Osteoblast (primary cell): ENCODE measurements around the gene RNF145. TPM values are rescaled to one million over a fixed set of nuclear protein-coding genes. Genes with fewer than 3 reads are reported as not detected.

Source experiments
- DNase-seq: peaks from one replicate; pipeline ENCODE4 v3.0.0; 2011; ENCODE audit warnings: low spot score, mixed read lengths; ENCODE audit not compliant: insufficient read length; ENCODE audit errors: missing footprints
- H2AFZ ChIP-seq: 2 replicates; pipeline ENCODE4 v1.6.0; 2011; ENCODE audit warnings: mild to moderate bottlenecking, low read length
- H3K27ac ChIP-seq: 2 replicates; pipeline ENCODE4 v1.5.1; 2011; ENCODE audit warnings: mild to moderate bottlenecking, low read depth, low read length, moderate library complexity
- H3K27me3 ChIP-seq: 2 replicates; pipeline ENCODE4 v1.6.0; 2012; ENCODE audit warnings: mild to moderate bottlenecking, control low read depth, inconsistent platforms, low read length, moderate library complexity; ENCODE audit not compliant: insufficient read depth
- H3K36me3 ChIP-seq: 2 replicates; pipeline ENCODE4 v1.5.1; 2011; ENCODE audit warnings: mild to moderate bottlenecking, low read length, control low read depth, moderate library complexity; ENCODE audit not compliant: insufficient read depth
- H3K4me1 ChIP-seq: 2 replicates; pipeline ENCODE4 v1.5.1; 2011; ENCODE audit warnings: mild to moderate bottlenecking, low read length, control low read depth, moderate library complexity; ENCODE audit not compliant: insufficient read depth
- H3K4me2 ChIP-seq: 2 replicates; pipeline ENCODE4 v1.6.0; 2011; ENCODE audit warnings: mild to moderate bottlenecking, low read length; ENCODE audit not compliant: insufficient read depth
- H3K4me3 ChIP-seq: fragments of 200-600 bp; sonication (generic); 3 replicates; pipeline ENCODE4 v1.5.1; 2012; ENCODE audit warnings: mild to moderate bottlenecking, low read length, inconsistent platforms; ENCODE audit not compliant: insufficient read depth
- H3K79me2 ChIP-seq: 2 replicates; pipeline ENCODE4 v1.6.0; 2012; ENCODE audit warnings: mild to moderate bottlenecking, low read length, control low read depth, inconsistent platforms; ENCODE audit not compliant: insufficient read depth
- H3K9me3 ChIP-seq: 2 replicates; pipeline ENCODE4 v1.5.1; 2011; ENCODE audit warnings: low read depth, low read length, control low read depth
- H4K20me1 ChIP-seq: 2 replicates; pipeline ENCODE4 v1.6.0; 2012; ENCODE audit warnings: mild to moderate bottlenecking, low read length, control low read depth; ENCODE audit not compliant: insufficient read depth
- total RNA-seq: library from RNA; depleted of rRNA; stranded (reverse); fragments of >200 nt; gene quantifications from 2 replicates; pipeline ENCODE4 v1.2.3, GENCODE V29; 2012
- TF ChIP-seq, protein P1 (sequence below): IDR thresholded peaks from 2 replicates; pipeline ENCODE4 v1.5.1; 2011; ENCODE audit warnings: mild to moderate bottlenecking, low read depth, low read length, moderate library complexity; ENCODE audit errors: extremely low read depth

Gene RNF145
- total RNA-seq, 1 donor: 38.4 TPM

DNA sequence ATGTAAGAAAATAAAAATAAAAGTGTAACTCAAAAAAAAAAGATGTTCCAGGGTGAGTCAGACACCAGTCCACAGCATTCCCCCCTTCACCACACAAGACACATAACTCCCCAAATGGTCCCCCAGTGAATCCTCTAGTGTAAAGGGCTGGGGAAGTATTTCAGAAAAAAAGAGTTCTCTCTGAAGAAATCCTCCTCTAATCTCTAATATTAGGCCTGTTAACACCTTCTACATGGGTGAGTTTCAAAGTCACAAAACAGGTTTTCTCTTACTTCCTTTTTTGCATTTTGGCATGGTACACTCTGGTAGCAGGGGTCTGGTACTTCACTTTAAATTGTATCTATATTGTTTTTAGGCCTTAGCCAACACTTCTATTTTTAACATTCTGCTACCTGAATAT, 28.2 kb downstream of the RNF145 start:
- peak overlapping the region; percentile 89 for H3K27ac ChIP-seq

DNA sequence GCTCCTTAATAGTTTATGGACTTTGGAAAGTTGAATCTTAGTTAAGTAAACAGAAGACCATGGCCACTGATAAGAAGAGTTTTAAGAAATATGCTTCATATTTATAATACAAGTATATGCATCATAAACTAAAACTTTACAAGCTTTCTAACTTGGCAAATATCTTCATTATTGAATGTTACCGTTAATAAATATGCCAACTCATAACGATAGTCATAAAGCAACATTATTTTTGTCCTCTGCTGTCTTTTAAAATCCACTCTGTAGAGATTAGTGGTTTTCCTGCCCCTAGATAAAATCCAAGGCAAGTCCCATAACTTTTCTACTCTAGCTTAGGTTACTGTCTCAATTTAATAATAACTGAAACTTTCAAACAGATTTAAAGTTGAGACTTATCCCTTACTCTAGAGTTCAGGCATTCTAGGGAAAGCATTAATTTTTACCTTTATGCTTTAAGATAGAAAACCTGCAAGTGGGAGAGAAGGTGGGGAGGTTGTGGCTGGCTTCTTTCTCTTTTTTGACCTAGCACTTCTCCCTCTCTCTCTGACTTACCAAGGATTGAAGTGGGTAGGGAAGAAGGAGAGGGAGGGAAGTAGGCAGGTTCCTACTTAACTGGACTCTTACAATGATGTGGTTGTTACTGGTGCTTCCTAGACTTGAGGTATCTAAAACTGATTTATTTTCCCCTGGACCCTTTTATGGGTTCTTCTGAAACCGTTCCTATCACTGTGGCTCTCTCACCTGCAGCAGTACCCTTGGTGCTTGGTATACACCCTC, 29.6 kb downstream of the RNF145 start:
- Histone ChIP-seq H3K4me2 (peak overlapping the region; percentile 6), H4K20me1 (no peaks in the 10 kb centered on the region), H3K79me2 (peaks cover 37% of the 10 kb centered on the region), H3K27ac (peak overlapping the region; percentile 89), H3K4me3 (no peak overlapping the region), H3K4me1 (peaks cover 75% of the 10 kb centered on the region), H2AFZ (no peak overlapping the region), H3K36me3 (peaks cover 4% of the 10 kb centered on the region), H3K9me3 (no peaks in the 10 kb centered on the region), H3K27me3 (no peaks in the 10 kb centered on the region)
- DNase-seq: no peak
- TF ChIP-seq, protein P1, sequence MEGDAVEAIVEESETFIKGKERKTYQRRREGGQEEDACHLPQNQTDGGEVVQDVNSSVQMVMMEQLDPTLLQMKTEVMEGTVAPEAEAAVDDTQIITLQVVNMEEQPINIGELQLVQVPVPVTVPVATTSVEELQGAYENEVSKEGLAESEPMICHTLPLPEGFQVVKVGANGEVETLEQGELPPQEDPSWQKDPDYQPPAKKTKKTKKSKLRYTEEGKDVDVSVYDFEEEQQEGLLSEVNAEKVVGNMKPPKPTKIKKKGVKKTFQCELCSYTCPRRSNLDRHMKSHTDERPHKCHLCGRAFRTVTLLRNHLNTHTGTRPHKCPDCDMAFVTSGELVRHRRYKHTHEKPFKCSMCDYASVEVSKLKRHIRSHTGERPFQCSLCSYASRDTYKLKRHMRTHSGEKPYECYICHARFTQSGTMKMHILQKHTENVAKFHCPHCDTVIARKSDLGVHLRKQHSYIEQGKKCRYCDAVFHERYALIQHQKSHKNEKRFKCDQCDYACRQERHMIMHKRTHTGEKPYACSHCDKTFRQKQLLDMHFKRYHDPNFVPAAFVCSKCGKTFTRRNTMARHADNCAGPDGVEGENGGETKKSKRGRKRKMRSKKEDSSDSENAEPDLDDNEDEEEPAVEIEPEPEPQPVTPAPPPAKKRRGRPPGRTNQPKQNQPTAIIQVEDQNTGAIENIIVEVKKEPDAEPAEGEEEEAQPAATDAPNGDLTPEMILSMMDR: no peak

More for the DNA sequence above, 28.2 kb downstream of the RNF145 start:
- H3K9me3 ChIP-seq: no peaks in the 10 kb centered on the region
- no peak overlapping the region for H3K4me3 ChIP-seq
- peaks cover 36% of the 10 kb centered on the region for H3K79me2 ChIP-seq
- no peak overlapping the region for H3K4me2 ChIP-seq
- no peak overlapping the region for H2AFZ ChIP-seq
- peaks cover 3% of the 10 kb centered on the region for H3K36me3 ChIP-seq
- no peaks in the 10 kb centered on the region for H4K20me1 ChIP-seq
- peaks cover 76% of the 10 kb centered on the region for H3K4me1 ChIP-seq
- no peaks in the 10 kb centered on the region for H3K27me3 ChIP-seq
- DNase-seq: no peak
- TF ChIP-seq, protein P1: no peak

DNA sequence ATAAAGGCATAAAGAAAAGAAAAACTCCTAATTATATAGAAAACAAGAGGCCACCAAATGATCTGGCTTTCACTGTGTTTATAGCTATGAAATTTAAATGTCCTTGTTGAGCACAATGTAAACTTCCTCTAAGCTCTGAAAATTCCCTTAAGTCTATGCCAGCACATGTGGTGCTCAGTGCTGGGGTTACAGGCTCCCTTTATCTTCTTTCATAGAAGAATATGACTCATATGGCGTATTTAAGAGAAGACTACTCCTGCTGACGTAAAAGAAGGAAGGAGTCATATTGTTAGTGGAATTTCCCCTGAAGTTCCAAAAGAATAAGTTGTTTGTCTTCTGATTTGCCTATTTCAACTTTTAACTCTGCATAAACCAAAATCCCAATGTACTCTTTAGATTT, 30.4 kb downstream of the RNF145 start:
- Histone ChIP-seq H4K20me1 (no peaks in the 10 kb centered on the region), H2AFZ (no peak overlapping the region), H3K36me3 (peaks cover 5% of the 10 kb centered on the region), H3K27me3 (no peaks in the 10 kb centered on the region), H3K4me3 (no peak overlapping the region), H3K79me2 (peaks cover 39% of the 10 kb centered on the region), H3K4me1 (peaks cover 69% of the 10 kb centered on the region), H3K27ac (peak overlapping the region; percentile 89), H3K9me3 (no peaks in the 10 kb centered on the region), H3K4me2 (peak overlapping the region; percentile 6)
- DNase-seq: no peak
- TF ChIP-seq, protein P1: no peak

DNA sequence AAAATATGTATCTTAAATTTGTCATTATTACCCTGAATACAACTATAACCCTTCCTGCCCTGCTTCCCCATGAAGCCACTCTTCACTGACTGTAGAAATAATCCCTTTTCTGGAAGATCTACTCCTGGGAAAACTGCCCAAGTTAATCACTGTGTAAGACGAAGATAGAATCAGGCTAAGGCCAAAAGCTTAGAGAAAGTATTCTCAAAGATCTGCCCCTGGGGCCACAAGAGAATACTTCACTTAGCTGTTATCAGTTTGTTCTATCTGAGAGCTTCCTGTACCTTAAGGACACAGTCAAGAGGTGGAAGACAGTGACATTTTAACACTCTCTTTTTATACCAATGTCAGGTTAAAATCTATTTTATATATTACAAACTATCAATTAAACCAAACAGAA, 33.8 kb downstream of the RNF145 start:
- no peaks in the 10 kb centered on the region for H3K9me3 ChIP-seq
- H2AFZ ChIP-seq: no peak overlapping the region
- no peaks in the 10 kb centered on the region for H4K20me1 ChIP-seq
- peaks cover 15% of the 10 kb centered on the region for H3K79me2 ChIP-seq
- no peak overlapping the region for H3K4me2 ChIP-seq
- peaks cover 18% of the 10 kb centered on the region for H3K36me3 ChIP-seq
- peak; percentile 3 for DNase-seq
- peak overlapping the region; percentile 59 for H3K27ac ChIP-seq
- H3K4me1 ChIP-seq: peaks cover 36% of the 10 kb centered on the region
- no peaks in the 10 kb centered on the region for H3K27me3 ChIP-seq
- no peak overlapping the region for H3K4me3 ChIP-seq
- TF ChIP-seq, protein P1: no peak
